Measurements from ENCODE around the gene FBXO10.

GRCh38 chr9:37486256-37486615 is 89.9 kb downstream of the FBXO10 start:
- TF ChIP-seq, protein P1, sequence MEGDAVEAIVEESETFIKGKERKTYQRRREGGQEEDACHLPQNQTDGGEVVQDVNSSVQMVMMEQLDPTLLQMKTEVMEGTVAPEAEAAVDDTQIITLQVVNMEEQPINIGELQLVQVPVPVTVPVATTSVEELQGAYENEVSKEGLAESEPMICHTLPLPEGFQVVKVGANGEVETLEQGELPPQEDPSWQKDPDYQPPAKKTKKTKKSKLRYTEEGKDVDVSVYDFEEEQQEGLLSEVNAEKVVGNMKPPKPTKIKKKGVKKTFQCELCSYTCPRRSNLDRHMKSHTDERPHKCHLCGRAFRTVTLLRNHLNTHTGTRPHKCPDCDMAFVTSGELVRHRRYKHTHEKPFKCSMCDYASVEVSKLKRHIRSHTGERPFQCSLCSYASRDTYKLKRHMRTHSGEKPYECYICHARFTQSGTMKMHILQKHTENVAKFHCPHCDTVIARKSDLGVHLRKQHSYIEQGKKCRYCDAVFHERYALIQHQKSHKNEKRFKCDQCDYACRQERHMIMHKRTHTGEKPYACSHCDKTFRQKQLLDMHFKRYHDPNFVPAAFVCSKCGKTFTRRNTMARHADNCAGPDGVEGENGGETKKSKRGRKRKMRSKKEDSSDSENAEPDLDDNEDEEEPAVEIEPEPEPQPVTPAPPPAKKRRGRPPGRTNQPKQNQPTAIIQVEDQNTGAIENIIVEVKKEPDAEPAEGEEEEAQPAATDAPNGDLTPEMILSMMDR (IDR thresholded peaks at IDR 0.05), result no peak
- no peak for TF ChIP-seq POLR2A (IDR thresholded peaks at IDR 0.05)

All from breast epithelium (tissue), 3 donors.